Measurements from ENCODE around the gene BCL2L1.

BCL2L1 gene

DNA sequence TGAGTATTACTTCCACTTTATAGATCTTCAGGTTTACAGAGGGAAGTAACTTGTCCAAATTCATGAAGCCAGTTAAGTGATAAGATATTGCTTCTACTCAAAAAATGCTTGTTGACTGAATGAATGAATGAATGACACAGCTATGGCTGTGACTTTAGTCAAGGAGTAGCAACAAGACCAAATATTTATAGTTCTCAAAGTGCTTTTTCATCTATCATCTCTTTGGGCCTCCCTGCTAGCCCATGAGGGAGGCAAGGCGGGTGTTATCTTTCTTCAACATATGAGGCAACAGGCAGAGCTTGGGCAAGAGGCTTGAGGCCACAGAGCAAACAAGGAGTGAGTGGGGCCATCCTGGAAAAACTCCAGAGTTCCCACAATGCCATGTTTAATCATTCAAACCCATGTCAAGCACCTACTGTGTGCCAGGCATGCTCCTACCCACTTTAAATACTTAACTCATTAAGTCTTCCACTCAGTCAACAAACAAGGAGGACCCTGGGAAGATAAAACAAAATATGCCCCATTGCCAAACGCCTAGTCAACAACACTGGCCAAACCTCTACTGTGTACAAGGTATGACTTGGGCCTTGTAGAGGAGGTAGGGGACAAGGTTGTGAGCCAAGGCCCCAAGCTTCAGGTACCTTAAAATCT, 15.9 kb downstream of the BCL2L1 start:
- TF ChIP-seq, protein P1, sequence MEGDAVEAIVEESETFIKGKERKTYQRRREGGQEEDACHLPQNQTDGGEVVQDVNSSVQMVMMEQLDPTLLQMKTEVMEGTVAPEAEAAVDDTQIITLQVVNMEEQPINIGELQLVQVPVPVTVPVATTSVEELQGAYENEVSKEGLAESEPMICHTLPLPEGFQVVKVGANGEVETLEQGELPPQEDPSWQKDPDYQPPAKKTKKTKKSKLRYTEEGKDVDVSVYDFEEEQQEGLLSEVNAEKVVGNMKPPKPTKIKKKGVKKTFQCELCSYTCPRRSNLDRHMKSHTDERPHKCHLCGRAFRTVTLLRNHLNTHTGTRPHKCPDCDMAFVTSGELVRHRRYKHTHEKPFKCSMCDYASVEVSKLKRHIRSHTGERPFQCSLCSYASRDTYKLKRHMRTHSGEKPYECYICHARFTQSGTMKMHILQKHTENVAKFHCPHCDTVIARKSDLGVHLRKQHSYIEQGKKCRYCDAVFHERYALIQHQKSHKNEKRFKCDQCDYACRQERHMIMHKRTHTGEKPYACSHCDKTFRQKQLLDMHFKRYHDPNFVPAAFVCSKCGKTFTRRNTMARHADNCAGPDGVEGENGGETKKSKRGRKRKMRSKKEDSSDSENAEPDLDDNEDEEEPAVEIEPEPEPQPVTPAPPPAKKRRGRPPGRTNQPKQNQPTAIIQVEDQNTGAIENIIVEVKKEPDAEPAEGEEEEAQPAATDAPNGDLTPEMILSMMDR (IDR thresholded peaks at IDR 0.05; ENCODE audit: low read length) = no peak
- TF ChIP-seq EZH2 (IDR thresholded peaks at IDR 0.05; ENCODE audit: borderline replicate concordance, low read length) = no peak
- Histone ChIP-seq H3K79me2 (ENCODE audit: insufficient read depth, low read length) (peaks cover 15% of the 10 kb centered on the region), H3K9me3 (ENCODE audit: low read length) (no peaks in the 10 kb centered on the region), H3F3A (ENCODE audit: insufficient read depth, low read length) (0 out of 2 replicates have a peak, but pooled peaks cover 3% of the 10 kb centered on the region), H3K4me1 (ENCODE audit: insufficient read depth, low read length, severe bottlenecking) (peaks cover 73% of the 10 kb centered on the region), H4K20me1 (ENCODE audit: insufficient read depth, low read length) (no peaks in the 10 kb centered on the region), H3K36me3 (ENCODE audit: insufficient read depth, low read length) (peaks cover 54% of the 10 kb centered on the region), H3K4me3 (ENCODE audit: low read depth, low read length, poor library complexity, severe bottlenecking) (no peak overlapping the region), H3K27ac (ENCODE audit: low read depth, low read length, poor library complexity, severe bottlenecking) (peak overlapping the region; percentile 91), H2AFZ (ENCODE audit: low read length) (no peak overlapping the region), H3K9ac (ENCODE audit: low read length) (peak overlapping the region; percentile 32; the same call in 1 of the 2 replicates), H3K27me3 (ENCODE audit: insufficient read depth, low read length) (no peaks in the 10 kb centered on the region), H3K4me2 (ENCODE audit: low read length) (no peak overlapping the region; the same call in 1 of the 2 replicates), H3K9me2 (ENCODE audit: low read depth, low read length) (no peaks in the 10 kb centered on the region)

- Histone ChIP-seq H3K79me2 (ENCODE audit: insufficient read depth, low read length) (peaks cover 20% of the 10 kb centered on the region), H3F3A (ENCODE audit: insufficient read depth, low read length) (0 out of 2 replicates have a peak, but pooled peaks cover 3% of the 10 kb centered on the region), H3K36me3 (ENCODE audit: insufficient read depth, low read length) (peaks cover 54% of the 10 kb centered on the region), H3K27ac (ENCODE audit: low read depth, low read length, poor library complexity, severe bottlenecking) (peak overlapping the region; percentile 91), H2AFZ (ENCODE audit: low read length) (no peak overlapping the region), H3K9me2 (ENCODE audit: low read depth, low read length) (no peaks in the 10 kb centered on the region), H3K27me3 (ENCODE audit: insufficient read depth, low read length) (no peaks in the 10 kb centered on the region), H3K4me1 (ENCODE audit: insufficient read depth, low read length, severe bottlenecking) (peaks cover 64% of the 10 kb centered on the region), H3K9ac (ENCODE audit: low read length) (peak overlapping the region; percentile 32; the same call in 1 of the 2 replicates), H3K9me3 (ENCODE audit: low read length) (no peaks in the 10 kb centered on the region), H4K20me1 (ENCODE audit: insufficient read depth, low read length) (no peaks in the 10 kb centered on the region), H3K4me2 (ENCODE audit: low read length) (peak overlapping the region; percentile 31; the same call in 1 of the 2 replicates), H3K4me3 (ENCODE audit: low read depth, low read length, poor library complexity, severe bottlenecking) (no peak overlapping the region)
- TF ChIP-seq, protein P1 (IDR thresholded peaks at IDR 0.05; ENCODE audit: low read length) = no peak
- no peak for TF ChIP-seq EZH2 (IDR thresholded peaks at IDR 0.05; ENCODE audit: borderline replicate concordance, low read length)
Measured at GRCh38 chr20:31705598-31706597, 16.8 kb downstream of the BCL2L1 start.

- H2AFZ ChIP-seq (ENCODE audit: low read length) = no peak overlapping the region
- H4K20me1 ChIP-seq (ENCODE audit: insufficient read depth, low read length) = no peaks in the 10 kb centered on the region
- H3K4me3 ChIP-seq (ENCODE audit: low read depth, low read length, poor library complexity, severe bottlenecking) = no peak overlapping the region
- H3K4me1 ChIP-seq (ENCODE audit: insufficient read depth, low read length, severe bottlenecking) = peaks cover 57% of the 10 kb centered on the region
- peaks cover 54% of the 10 kb centered on the region for H3K36me3 ChIP-seq (ENCODE audit: insufficient read depth, low read length)
- peak overlapping the region; percentile 27; the same call in 1 of the 2 replicates for H3K4me2 ChIP-seq (ENCODE audit: low read length)
- no peaks in the 10 kb centered on the region for H3K9me2 ChIP-seq (ENCODE audit: low read depth, low read length)
- peak overlapping the region; percentile 91 for H3K27ac ChIP-seq (ENCODE audit: low read depth, low read length, poor library complexity, severe bottlenecking)
- H3K9ac ChIP-seq (ENCODE audit: low read length) = peak overlapping the region; percentile 8; the same call in 1 of the 2 replicates
- peaks cover 20% of the 10 kb centered on the region for H3K79me2 ChIP-seq (ENCODE audit: insufficient read depth, low read length)
- no peak for TF ChIP-seq EZH2 (IDR thresholded peaks at IDR 0.05; ENCODE audit: borderline replicate concordance, low read length)
- TF ChIP-seq, protein P1 (IDR thresholded peaks at IDR 0.05; ENCODE audit: low read length) = no peak
- H3K27me3 ChIP-seq (ENCODE audit: insufficient read depth, low read length) = no peaks in the 10 kb centered on the region
- no peaks in the 10 kb centered on the region for H3K9me3 ChIP-seq (ENCODE audit: low read length)
- 0 out of 2 replicates have a peak, but pooled peaks cover 3% of the 10 kb centered on the region for H3F3A ChIP-seq (ENCODE audit: insufficient read depth, low read length)
Measured at GRCh38 chr20:31705191-31705590, 17.5 kb downstream of the BCL2L1 start.

All from OCI-LY1 (cell line).